ENCODE data around the gene CAMTA1. TPM values are rescaled to one million over a fixed set of nuclear protein-coding genes. Genes with fewer than 3 reads are reported as not detected.

CAMTA1 gene
- polyA plus RNA-seq, 1 of the 3 experiments (the other 2 are of a cell fraction), result 63.1 TPM

- POLR2A ChIA-PET, result no interaction called here
- CTCF ChIA-PET, result interaction anchor here (1.6 to 1.7 kb wide), 2 partner anchors 10 to 11 kb away, joined by 3 to 6 read pairs; no protein-coding TSS in a partner anchor
- 96% methylated on average over 6 of the region's 12 CpGs for WGBS (ENCODE audit: low lambda C conversion rate)
- Histone ChIP-seq H3K4me3 (ENCODE audit: low read depth in 2 of 2, low read length in 1 of 2) (no peak overlapping the region), H3F3A (replicated peaks; ENCODE audit: insufficient read depth) (no peaks in the 10 kb centered on the region), H3K9me2 (no peaks in the 10 kb centered on the region), H3K9ac (no peak overlapping the region), H3K4me2 (no peak overlapping the region), H3K36me3 (replicated peaks in 1 of 2; ENCODE audit: control insufficient read depth in 1 of 2, insufficient read depth in 2 of 2, low read length in 1 of 2) (no peaks in the 10 kb centered on the region), H3K4me1 (ENCODE audit: control insufficient read depth in 1 of 2, insufficient read depth in 2 of 2, low read depth in 1 of 2, low read length in 1 of 2) (peaks cover 0 to 37% of the 10 kb centered on the region in 2 experiments; a peak in 2 of 4 replicates), H3K27me3 (ENCODE audit: insufficient read depth) (no peaks in the 10 kb centered on the region), H3K9me3 (no peaks in the 10 kb centered on the region), H2AFZ (ENCODE audit: low read depth) (no peak overlapping the region), H3K27ac (ENCODE audit: low read depth in 2 of 2, low read length in 1 of 2) (no peak overlapping the region), H4K20me1 (ENCODE audit: insufficient read depth) (no peaks in the 10 kb centered on the region), H3K79me2 (ENCODE audit: insufficient read depth) (no peaks in the 10 kb centered on the region)
- TF ChIP-seq SMC3 (IDR thresholded peaks at IDR 0.05; ENCODE audit: low read depth, low read length) (no peak), ELF1 (IDR thresholded peaks at IDR 0.05) (no peak), NRF1 (IDR thresholded peaks at IDR 0.05; ENCODE audit: low read depth, low read length) (no peak), GABPA (IDR thresholded peaks at IDR 0.05; ENCODE audit: low read depth) (no peak), RCOR1 (IDR thresholded peaks at IDR 0.05; ENCODE audit: low read length) (no peak), TEAD4 (IDR thresholded peaks at IDR 0.05; ENCODE audit: borderline replicate concordance, insufficient read depth) (no peak), TCF12 (IDR thresholded peaks at IDR 0.05) (no peak), POLR2AphosphoS5 (IDR thresholded peaks at IDR 0.05; ENCODE audit: low read depth, low read length) (no peak)
- no peak for DNase-seq
These were observed 679.5 kb downstream of the CAMTA1 start for GRCh38 chr1:7464736-7465135.

GRCh38 chr1:7467476-7468175 is 682.4 kb downstream of the CAMTA1 start:
- 95% methylated on average over 20 of the region's 27 CpGs for WGBS (ENCODE audit: low lambda C conversion rate)
- no peak for DNase-seq
- ChIA-PET POLR2A (interaction anchor here (0.6 kb wide), 2 partner anchors 200 to 240 kb away, joined by 3 to 4 read pairs; no protein-coding TSS in a partner anchor), CTCF (no interaction called here)
- no peak overlapping the region for H3K4me3 ChIP-seq (ENCODE audit: low read depth in 2 of 2, low read length in 1 of 2)
- H3K9me3 ChIP-seq, result no peaks in the 10 kb centered on the region
- no peaks in the 10 kb centered on the region for H3F3A ChIP-seq (replicated peaks; ENCODE audit: insufficient read depth)
- no peak overlapping the region for H2AFZ ChIP-seq (ENCODE audit: low read depth)
- no peak for TF ChIP-seq USF1 (IDR thresholded peaks at IDR 0.05; ENCODE audit: borderline replicate concordance, low read depth)
- no peak for TF ChIP-seq ZBTB33 (IDR thresholded peaks at IDR 0.05; ENCODE audit: borderline replicate concordance, low read depth)
- no peak overlapping the region for H3K9ac ChIP-seq
- peaks cover 20 to 55% of the 10 kb centered on the region in 2 experiments; a peak in 3 of 4 replicates for H3K4me1 ChIP-seq (ENCODE audit: control insufficient read depth in 1 of 2, insufficient read depth in 2 of 2, low read depth in 1 of 2, low read length in 1 of 2)
- H3K27ac ChIP-seq (ENCODE audit: low read depth in 2 of 2, low read length in 1 of 2), result no peak overlapping the region; a peak in 1 of 4 replicates
- no peak overlapping the region for H3K4me2 ChIP-seq
- H3K36me3 ChIP-seq (replicated peaks in 1 of 2; ENCODE audit: control insufficient read depth in 1 of 2, insufficient read depth in 2 of 2, low read length in 1 of 2), result no peaks in the 10 kb centered on the region
- H3K27me3 ChIP-seq (ENCODE audit: insufficient read depth), result no peaks in the 10 kb centered on the region
- H4K20me1 ChIP-seq (ENCODE audit: insufficient read depth), result no peaks in the 10 kb centered on the region
- H3K9me2 ChIP-seq, result no peaks in the 10 kb centered on the region
- H3K79me2 ChIP-seq (ENCODE audit: insufficient read depth), result no peaks in the 10 kb centered on the region
